ENCODE results near the gene GHRL.

- TF ChIP-seq POLR2AphosphoS5 (IDR thresholded peaks at IDR 0.05) (no peak), CTCF (IDR thresholded peaks at IDR 0.05) (no peak)
Measured at GRCh38 chr3:10327592-10327991, 34.8 kb upstream of the GHRL start.
